ENCODE data around the gene CTTNBP2NL. TPM values are rescaled to one million over a fixed set of nuclear protein-coding genes. Genes with fewer than 3 reads are reported as not detected.

Gene CTTNBP2NL
- total RNA-seq, 2 experiments from 2014 or later = 2.8 to 7.0 TPM

DNA sequence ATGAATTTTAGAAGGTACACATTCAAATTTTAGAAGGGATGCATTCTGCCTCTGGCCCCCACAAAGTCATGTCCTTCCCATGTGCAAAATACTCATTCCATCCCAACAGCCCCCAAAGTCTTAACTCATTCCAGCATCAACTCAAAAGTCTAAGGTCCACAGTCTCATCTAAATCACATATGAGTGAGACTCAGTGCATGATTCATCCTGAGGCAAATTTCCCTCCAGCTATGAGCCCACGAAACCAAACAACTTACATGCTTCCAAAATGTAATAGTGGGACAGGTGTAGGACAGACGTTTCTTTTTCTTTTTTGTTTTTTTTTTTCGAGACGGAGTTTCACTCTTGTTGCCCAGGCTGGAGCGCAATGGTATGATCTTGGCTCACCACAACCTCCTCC is 100.3 kb downstream of the CTTNBP2NL start:
- DNase-seq = no peak
- Mint-ChIP-seq H3K27ac (no peak overlapping the region), H3K36me3 (no peaks in the 10 kb centered on the region), H3K4me3 (no peak overlapping the region), H3K27me3 (peaks cover 44% of the 10 kb centered on the region), H3K4me1 (peaks cover 6% of the 10 kb centered on the region), H3K9me3 (ENCODE audit: low read depth) (no peaks in the 10 kb centered on the region)
- ATAC-seq = no peak
- CTCF ChIA-PET = no interaction called here

DNA sequence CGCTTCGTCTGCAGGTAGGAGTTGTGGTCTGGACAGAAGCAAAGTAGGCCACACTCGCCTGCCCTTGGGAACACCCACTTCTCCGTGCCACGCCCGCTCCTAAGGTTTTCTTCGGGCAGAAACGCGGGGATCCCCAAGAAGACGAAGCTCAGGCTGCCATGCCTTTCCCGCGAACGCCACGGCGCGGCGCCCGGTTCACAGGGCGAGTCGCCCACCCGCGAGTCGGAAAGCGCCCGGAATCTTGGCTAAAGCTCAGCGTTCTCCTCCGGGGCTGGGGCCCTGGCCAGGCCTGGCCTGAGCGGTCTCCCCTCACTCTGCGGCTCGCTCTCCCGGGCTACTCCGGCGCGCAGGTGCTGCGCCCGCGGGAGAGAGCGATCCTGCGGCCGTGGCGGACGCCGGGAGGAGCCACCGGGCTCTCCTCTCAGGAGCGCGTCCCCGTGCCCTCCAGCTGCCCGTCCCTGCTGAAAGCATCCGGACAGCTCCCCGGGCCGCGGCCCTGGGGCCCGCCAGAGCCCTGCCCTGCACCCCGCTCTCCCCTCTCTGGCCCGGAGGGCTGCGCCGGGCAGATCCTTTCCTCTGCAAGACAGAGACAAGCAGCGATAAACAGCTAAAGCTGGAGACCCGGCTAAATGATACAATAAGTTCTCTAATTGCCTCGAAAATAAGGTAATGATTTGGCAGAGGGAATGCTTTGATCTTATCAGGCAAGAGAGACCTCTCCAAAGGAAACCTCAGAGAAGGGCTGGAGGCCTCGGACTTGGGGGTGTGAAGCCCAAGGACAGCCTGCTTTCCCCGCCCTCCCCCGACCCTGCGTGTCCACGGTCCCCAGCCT is 106.0 kb downstream of the CTTNBP2NL start:
- Mint-ChIP-seq H3K9me3 (ENCODE audit: low read depth) (no peaks in the 10 kb centered on the region), H3K27me3 (peaks cover 72% of the 10 kb centered on the region), H3K27ac (no peak overlapping the region), H3K36me3 (no peaks in the 10 kb centered on the region), H3K4me3 (peak overlapping the region; percentile 49), H3K4me1 (peaks cover 9% of the 10 kb centered on the region)
- ATAC-seq (peak; percentile 78), DNase-seq (peak; percentile 68)
- CTCF ChIA-PET = interaction anchor here (0.7 to 5.0 kb wide), 31 partner anchors 10 to 571 kb away, joined by 3 to 66 read pairs (median 4); partner anchors contain the start of genes CTTNBP2NL, LRIG2, MOV10 and PPM1J

DNA sequence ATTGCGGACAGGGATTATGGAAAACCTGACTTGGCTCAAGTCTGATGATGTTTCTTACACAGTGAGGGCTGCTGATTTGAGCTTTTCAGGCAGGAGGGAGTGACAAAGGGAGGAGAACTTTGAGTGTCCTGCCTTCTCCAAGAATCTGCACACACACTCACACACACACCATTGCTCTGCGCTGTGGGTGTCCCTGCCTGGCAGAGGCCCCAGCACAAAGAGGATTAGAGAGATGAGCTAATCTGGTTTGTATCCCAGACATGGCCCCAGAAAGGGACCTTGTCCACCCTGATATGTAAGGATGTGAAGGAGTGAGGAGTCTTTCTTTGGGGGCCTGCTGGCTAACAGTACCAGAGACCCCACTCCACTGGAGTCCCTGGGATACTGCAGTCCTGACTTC is 106.8 kb downstream of the CTTNBP2NL start:
- CTCF ChIA-PET = interaction anchor here (1.0 to 5.0 kb wide), 13 partner anchors 11 to 570 kb away, joined by 3 to 66 read pairs (median 9); partner anchors contain the start of genes LRIG2, MOV10 and PPM1J
- H3K27me3 Mint-ChIP-seq = peaks cover 78% of the 10 kb centered on the region
- H3K27ac Mint-ChIP-seq = no peak overlapping the region
- H3K4me3 Mint-ChIP-seq = no peak overlapping the region
- ATAC-seq = no peak
- DNase-seq = no peak
- no peaks in the 10 kb centered on the region for H3K9me3 Mint-ChIP-seq (ENCODE audit: low read depth)
- peaks cover 13% of the 10 kb centered on the region for H3K4me1 Mint-ChIP-seq
- no peaks in the 10 kb centered on the region for H3K36me3 Mint-ChIP-seq

DNA sequence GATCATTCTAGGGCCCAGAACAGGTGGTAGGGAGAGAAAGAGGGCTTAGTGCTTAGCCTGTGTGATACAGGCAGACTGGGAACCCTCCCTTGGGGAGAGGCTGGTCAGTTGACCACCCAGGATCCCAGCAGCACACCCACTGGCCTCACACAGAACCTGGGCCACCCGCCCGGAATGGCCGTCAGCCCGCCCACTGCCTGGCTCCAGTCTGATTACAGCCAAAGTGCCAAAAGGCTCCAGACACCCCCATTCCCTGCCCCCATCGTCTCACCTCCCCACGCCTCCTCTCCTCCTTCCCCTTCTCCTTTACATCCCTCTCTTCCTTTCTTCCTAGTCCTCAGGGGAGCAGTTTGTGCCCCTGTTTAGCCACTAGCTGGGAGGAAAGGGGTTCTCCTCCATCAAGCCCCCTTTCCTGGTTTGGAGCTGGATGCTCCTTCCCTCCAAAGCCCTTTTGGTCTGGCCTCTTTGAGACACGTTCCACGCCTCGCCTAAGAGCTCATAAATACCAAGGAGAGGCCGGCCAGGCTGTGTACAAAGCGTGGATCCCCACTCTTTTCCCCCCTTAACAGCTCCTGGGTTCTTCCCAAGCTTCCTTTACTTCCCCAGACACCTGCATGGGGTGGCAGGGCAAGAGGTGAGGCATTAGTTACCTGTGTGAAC is 108.1 kb downstream of the CTTNBP2NL start:
- no peak for DNase-seq
- Mint-ChIP-seq H3K4me1 (peaks cover 13% of the 10 kb centered on the region), H3K27ac (no peak overlapping the region), H3K27me3 (peaks cover 74% of the 10 kb centered on the region), H3K4me3 (no peak overlapping the region), H3K9me3 (ENCODE audit: low read depth) (no peaks in the 10 kb centered on the region), H3K36me3 (no peaks in the 10 kb centered on the region)
- ATAC-seq = no peak
- CTCF ChIA-PET = interaction anchor here (5.0 kb wide), 1 partner anchor 111 kb away, joined by 66 read pairs; no protein-coding TSS in a partner anchor

DNA sequence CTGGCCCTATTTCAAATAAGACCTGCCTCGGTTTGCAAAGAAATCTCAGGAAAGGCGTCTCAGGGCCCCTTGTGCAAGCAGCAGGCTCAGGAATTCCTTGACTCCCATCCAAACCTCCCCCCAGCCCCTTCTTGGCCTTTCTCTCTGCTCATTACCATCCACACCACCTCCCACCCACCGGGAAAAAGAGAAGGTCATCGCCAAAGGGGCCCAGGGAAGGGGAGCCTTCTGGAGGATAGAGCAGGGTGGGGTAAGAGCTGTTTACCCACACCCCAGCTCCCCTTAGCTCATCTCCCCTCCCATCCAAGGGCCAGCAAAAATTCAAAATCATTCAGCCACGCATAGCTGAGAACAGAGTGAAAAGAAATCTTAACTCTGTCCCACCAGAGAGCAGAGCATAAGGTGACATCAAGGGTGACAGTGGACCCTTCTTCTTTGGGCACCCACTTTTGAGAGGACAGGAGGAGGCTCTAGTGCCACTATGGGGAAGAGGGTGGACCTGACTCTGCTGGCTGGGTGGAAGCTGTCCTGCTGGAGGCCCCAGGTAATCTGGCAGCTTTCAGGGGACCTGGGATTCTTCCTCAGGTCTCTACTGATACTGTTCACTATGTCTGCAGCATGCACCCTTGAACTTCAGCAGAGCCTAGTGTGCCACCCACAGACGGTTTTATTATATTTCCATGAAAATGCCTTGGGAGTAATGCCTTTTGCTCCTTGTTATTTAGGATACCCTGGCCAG is 108.8 kb downstream of the CTTNBP2NL start:
- no peak for ATAC-seq
- peaks cover 16% of the 10 kb centered on the region for H3K4me1 Mint-ChIP-seq
- DNase-seq = no peak
- CTCF ChIA-PET = interaction anchor here (1.1 to 5.0 kb wide), 2 partner anchors 111 to 210 kb away, joined by 3 to 66 read pairs; no protein-coding TSS in a partner anchor
- peaks cover 73% of the 10 kb centered on the region for H3K27me3 Mint-ChIP-seq
- no peaks in the 10 kb centered on the region for H3K9me3 Mint-ChIP-seq (ENCODE audit: low read depth)
- H3K27ac Mint-ChIP-seq = no peak overlapping the region
- no peaks in the 10 kb centered on the region for H3K36me3 Mint-ChIP-seq
- H3K4me3 Mint-ChIP-seq = no peak overlapping the region

DNA sequence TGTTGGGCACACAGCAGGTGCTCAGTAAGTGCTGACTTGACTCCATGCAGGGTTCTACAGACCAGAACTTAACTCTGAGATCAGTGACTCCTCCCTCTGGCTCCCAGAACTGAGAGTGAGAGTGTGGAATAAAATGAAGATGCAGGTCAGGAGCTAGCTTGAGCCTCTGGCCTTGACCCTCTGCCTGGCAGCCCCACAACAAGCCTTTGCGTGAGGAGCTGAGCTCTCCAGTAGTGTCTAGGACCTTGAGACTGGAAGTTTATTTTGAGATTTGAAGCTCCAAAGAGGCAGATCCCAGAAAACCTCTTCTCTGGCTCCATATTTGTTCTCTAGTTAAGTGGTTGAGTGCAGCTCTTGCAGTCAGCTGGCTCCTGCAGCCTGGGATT is 109.4 kb downstream of the CTTNBP2NL start:
- Mint-ChIP-seq H3K4me1 (peaks cover 16% of the 10 kb centered on the region), H3K27me3 (peaks cover 76% of the 10 kb centered on the region), H3K9me3 (ENCODE audit: low read depth) (no peaks in the 10 kb centered on the region), H3K4me3 (no peak overlapping the region), H3K36me3 (no peaks in the 10 kb centered on the region), H3K27ac (no peak overlapping the region)
- CTCF ChIA-PET = interaction anchor here (1.1 kb wide), 1 partner anchor 209 kb away, joined by 3 read pairs; no protein-coding TSS in a partner anchor
- no peak for DNase-seq
- ATAC-seq = no peak

DNA sequence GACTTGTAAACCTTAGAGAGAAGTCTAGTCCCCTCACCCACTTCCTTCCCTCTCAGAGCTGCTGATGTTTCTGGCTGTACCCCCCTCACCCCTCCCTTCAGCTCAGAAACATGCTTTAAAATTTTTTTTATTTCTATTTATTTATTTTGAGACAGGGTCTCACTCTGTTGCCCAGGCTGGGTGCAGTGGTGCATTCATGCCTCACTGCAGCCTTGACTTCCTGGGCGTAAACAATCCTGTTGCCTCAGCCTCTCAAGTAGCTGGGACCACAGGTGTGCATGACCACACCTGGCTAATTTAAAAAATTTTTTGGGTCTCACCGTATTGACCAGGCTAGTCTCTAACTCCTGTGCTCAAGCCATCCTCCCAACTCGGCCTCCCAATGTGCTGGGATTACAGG is 109.9 kb downstream of the CTTNBP2NL start:
- ATAC-seq (no peak), DNase-seq (no peak)
- H3K4me3 Mint-ChIP-seq = no peak overlapping the region
- H3K36me3 Mint-ChIP-seq = no peaks in the 10 kb centered on the region
- H3K27ac Mint-ChIP-seq = no peak overlapping the region
- peaks cover 16% of the 10 kb centered on the region for H3K4me1 Mint-ChIP-seq
- no peaks in the 10 kb centered on the region for H3K9me3 Mint-ChIP-seq (ENCODE audit: low read depth)
- peaks cover 79% of the 10 kb centered on the region for H3K27me3 Mint-ChIP-seq
- CTCF ChIA-PET = interaction anchor here (1.1 kb wide), 1 partner anchor 209 kb away, joined by 3 read pairs; no protein-coding TSS in a partner anchor

DNA sequence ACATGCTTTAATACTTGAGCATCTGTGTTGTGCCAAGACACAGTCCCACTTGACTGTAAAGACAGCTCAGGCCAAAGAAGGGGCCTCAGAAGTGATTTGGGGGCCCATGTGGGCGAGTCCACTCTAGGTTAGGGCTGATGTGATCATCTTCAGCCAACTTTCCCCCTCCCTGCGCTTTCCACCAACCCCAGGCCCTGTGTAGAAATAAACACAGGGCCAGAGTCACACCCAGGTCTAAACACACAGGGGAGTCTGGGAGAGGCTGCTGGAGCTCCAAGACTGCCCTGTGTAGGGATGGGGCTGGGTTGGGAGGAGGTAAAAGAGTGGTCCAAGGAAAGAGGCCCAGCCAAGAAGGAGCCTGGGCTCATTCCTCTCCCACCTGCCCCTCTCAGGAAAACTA is 110.3 kb downstream of the CTTNBP2NL start:
- H3K27me3 Mint-ChIP-seq = peaks cover 76% of the 10 kb centered on the region
- no peaks in the 10 kb centered on the region for H3K9me3 Mint-ChIP-seq (ENCODE audit: low read depth)
- no peak overlapping the region for H3K4me3 Mint-ChIP-seq
- DNase-seq = no peak
- peaks cover 14% of the 10 kb centered on the region for H3K4me1 Mint-ChIP-seq
- H3K36me3 Mint-ChIP-seq = no peaks in the 10 kb centered on the region
- no peak overlapping the region for H3K27ac Mint-ChIP-seq
- CTCF ChIA-PET = no interaction called here
- ATAC-seq = no peak

DNA sequence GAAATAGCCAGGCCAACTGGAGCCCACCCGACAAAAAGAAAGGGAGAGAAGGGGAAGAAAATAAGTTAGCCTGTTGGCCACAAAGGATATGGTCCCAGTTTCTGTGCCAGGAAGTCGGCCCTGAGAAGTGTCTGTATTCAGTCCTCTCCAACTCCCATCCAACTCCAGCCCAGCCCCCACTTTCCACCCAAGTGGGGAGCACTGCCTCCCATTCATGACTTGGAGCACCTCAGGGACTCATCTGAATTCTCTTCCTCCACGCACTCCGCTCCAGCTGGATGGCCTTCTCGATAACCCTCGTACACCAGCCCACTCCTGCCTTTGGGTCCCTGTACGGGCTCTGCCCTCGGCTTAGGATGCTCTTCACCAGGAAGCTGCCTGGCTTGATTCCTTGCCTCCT is 110.7 kb downstream of the CTTNBP2NL start:
- Mint-ChIP-seq H3K4me3 (no peak overlapping the region), H3K27ac (no peak overlapping the region), H3K4me1 (peaks cover 9% of the 10 kb centered on the region), H3K9me3 (ENCODE audit: low read depth) (no peaks in the 10 kb centered on the region), H3K36me3 (no peaks in the 10 kb centered on the region), H3K27me3 (peaks cover 75% of the 10 kb centered on the region)
- CTCF ChIA-PET = no interaction called here
- ATAC-seq (no peak), DNase-seq (no peak)

DNA sequence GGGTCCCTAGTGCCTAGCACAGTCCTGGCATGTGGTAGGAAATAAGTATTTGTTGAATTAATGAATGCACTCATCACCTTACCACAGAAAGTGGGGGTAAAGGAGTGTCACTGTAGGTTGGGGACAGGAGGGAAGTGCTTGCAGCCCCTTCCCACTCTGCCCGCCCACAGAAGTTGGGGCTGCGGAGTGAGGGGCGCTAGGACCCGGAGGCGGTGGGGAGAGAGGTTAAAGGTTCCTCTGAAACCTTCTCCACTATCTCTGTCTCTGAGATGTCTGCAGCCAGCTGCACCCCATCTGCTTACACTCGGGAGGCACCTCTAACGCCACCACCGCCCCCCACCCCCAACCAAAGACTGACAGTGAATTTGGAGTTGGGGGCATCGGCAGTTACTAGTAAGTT is 111.3 kb downstream of the CTTNBP2NL start:
- H3K4me3 Mint-ChIP-seq = peak overlapping the region; percentile 69
- H3K4me1 Mint-ChIP-seq = peaks cover 10% of the 10 kb centered on the region
- ATAC-seq (no peak), DNase-seq (no peak)
- no peaks in the 10 kb centered on the region for H3K9me3 Mint-ChIP-seq (ENCODE audit: low read depth)
- peaks cover 72% of the 10 kb centered on the region for H3K27me3 Mint-ChIP-seq
- H3K36me3 Mint-ChIP-seq = no peaks in the 10 kb centered on the region
- H3K27ac Mint-ChIP-seq = no peak overlapping the region
- CTCF ChIA-PET = interaction anchor here (0.9 kb wide), 1 partner anchor 35 kb away, joined by 3 read pairs; no protein-coding TSS in a partner anchor

DNA sequence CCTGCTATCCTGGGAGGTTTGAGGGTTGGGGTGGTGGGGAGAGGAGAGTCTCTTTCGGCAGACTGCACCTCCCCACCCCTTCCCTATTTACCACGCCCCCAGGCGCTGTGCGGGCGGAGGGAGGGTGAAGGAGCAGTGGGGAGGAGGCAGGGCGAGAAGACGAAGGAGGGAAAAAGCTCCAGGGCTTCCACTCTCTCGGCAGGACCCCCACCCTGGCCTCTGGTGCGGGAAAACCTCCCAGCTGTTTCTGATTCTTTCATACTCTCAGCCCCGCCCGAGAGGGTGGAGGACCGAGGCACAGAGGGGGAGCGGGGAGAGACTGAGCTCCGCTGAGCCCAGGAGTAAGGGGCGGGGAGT is 111.9 kb downstream of the CTTNBP2NL start:
- ATAC-seq = peak; percentile 3
- DNase-seq = no peak
- Mint-ChIP-seq H3K4me3 (peak overlapping the region; percentile 69), H3K36me3 (no peaks in the 10 kb centered on the region), H3K27me3 (peaks cover 66% of the 10 kb centered on the region), H3K27ac (no peak overlapping the region), H3K4me1 (peaks cover 10% of the 10 kb centered on the region), H3K9me3 (ENCODE audit: low read depth) (no peaks in the 10 kb centered on the region)
- CTCF ChIA-PET = interaction anchor here (0.9 kb wide), 1 partner anchor 35 kb away, joined by 3 read pairs; no protein-coding TSS in a partner anchor

DNA sequence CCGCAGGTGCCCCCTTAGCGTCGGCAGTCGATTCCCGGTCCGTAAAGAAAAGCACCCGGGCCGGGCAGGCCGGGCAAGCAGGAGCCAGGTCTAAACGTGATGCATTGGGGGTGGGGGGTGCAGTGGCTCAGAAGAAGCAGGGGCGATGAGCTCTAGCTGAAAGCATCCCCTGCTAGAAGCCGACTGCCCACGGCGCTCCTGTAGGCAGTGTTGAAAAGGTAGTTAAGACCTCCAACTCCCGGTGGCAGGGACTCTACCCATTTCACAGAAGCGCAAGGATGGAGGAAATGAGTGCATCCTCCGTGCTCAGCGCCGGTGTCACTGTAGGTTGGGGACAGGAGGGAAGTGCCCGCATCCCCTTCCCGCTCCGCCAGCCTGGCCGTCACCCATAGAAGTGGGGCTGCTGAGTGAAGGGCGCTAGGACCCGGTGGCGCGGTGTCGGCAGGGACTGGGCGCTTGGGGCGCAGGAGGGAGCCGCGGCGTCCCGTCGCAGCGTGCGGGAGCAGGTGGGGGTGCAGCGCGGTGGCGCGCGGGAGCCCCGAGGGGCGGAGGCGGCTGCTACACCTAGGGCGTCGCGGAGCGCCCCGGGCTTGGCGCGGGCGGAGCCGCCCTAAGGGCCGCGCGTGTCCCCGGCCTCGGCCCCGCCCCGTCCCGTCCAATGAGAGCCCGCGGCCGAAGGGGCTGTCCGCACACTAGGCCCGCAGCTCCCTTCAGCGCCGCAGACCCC is 112.4 kb downstream of the CTTNBP2NL start, which contains the start of gene WNT2B:
TSS of gene WNT2B (plus strand) at position 688 of the 727 bp plus-strand sequence. CDS start 298 bp downstream, outside the sequence.
- no peak within 1 kb of the TSS for H3K27ac Mint-ChIP-seq

More for the DNA sequence above, 112.4 kb downstream of the CTTNBP2NL start, which contains the start of gene WNT2B:
- ATAC-seq (peak; percentile 82), DNase-seq (peak; percentile 69)
- peak within 1 kb of the TSS; percentile 69 for H3K4me3 Mint-ChIP-seq
- peaks cover 61% of the 10 kb centered on the region for H3K27me3 Mint-ChIP-seq
- peaks cover 10% of the 10 kb centered on the region for H3K4me1 Mint-ChIP-seq
- H3K9me3 Mint-ChIP-seq (ENCODE audit: low read depth) = no peaks in the 10 kb centered on the region
- H3K36me3 Mint-ChIP-seq = no peaks in the 10 kb centered on the region
- CTCF ChIA-PET = interaction anchor here (0.9 to 1.6 kb wide), 6 partner anchors 23 to 207 kb away, joined by 3 to 4 read pairs (median 3); partner anchors contain the start of gene PPM1J
